H9 (cell line): ENCODE measurements around the gene WDR55. TPM values are rescaled to one million over a fixed set of nuclear protein-coding genes. Genes with fewer than 3 reads are reported as not detected.

ENCODE experiments used
- DNase-seq: peaks from one replicate; pipeline ENCODE4 v3.0.0-alpha.2; 2017
- H2AFZ ChIP-seq: one replicate; pipeline ENCODE4 v1.6.1; 2013; ENCODE audit warnings: mild to moderate bottlenecking, low read length, control low read depth, moderate library complexity
- H2AK5ac ChIP-seq: 2 replicates; pipeline ENCODE4 v1.6.1; 2013; ENCODE audit warnings: low read length, control low read depth, mixed read lengths; ENCODE audit not compliant: insufficient read length
- H2BK120ac ChIP-seq: one replicate; pipeline ENCODE4 v1.6.1; 2013; ENCODE audit warnings: low read depth, mild to moderate bottlenecking, low read length, control low read depth, inconsistent platforms; ENCODE audit not compliant: poor library complexity, severe bottlenecking
- H2BK12ac ChIP-seq: 2 replicates; pipeline ENCODE4 v1.6.1; 2013; ENCODE audit warnings: low read length, control low read depth, mixed read lengths, low read depth; ENCODE audit not compliant: insufficient read length
- H2BK15ac ChIP-seq: 2 replicates; pipeline ENCODE4 v1.6.1; 2013; ENCODE audit warnings: low read depth, low read length, control low read depth
- H2BK20ac ChIP-seq: one replicate; pipeline ENCODE4 v1.6.1; 2013; ENCODE audit warnings: low read depth, mild to moderate bottlenecking, low read length, control low read depth, inconsistent platforms; ENCODE audit not compliant: poor library complexity, severe bottlenecking
- H2BK5ac ChIP-seq: 2 replicates; pipeline ENCODE4 v1.6.1; 2013; ENCODE audit warnings: low read length, control low read depth, mixed read lengths; ENCODE audit not compliant: insufficient read length
- H3K14ac ChIP-seq: 2 replicates; pipeline ENCODE4 v1.6.1; 2013; ENCODE audit warnings: low read length, control low read depth; ENCODE audit not compliant: insufficient read depth
- H3K18ac ChIP-seq: 2 replicates; pipeline ENCODE4 v1.6.1; 2013; ENCODE audit warnings: low read depth, mild to moderate bottlenecking, mixed read lengths, low read length, control low read depth; ENCODE audit not compliant: insufficient read length
- H3K23ac ChIP-seq: 2 replicates; pipeline ENCODE4 v1.6.1; 2013; ENCODE audit warnings: low read length, control low read depth, mixed read lengths, low read depth; ENCODE audit not compliant: insufficient read length
- H3K23me2 ChIP-seq: 2 replicates; pipeline ENCODE4 v1.6.1; 2013; ENCODE audit warnings: low read depth, mild to moderate bottlenecking, mixed read lengths, low read length, control low read depth; ENCODE audit not compliant: insufficient read length, poor library complexity, severe bottlenecking
- H3K27ac ChIP-seq: 2 replicates; pipeline ENCODE4 v1.5.1; 2013; ENCODE audit warnings: low read length, control low read depth, mixed read lengths, low read depth; ENCODE audit not compliant: insufficient read length
- H3K27me3 ChIP-seq: 2 replicates; pipeline ENCODE4 v1.6.1; 2013; ENCODE audit warnings: low read length, control low read depth, inconsistent platforms; ENCODE audit not compliant: insufficient read depth
- H3K4ac ChIP-seq: 2 replicates; pipeline ENCODE4 v1.6.1; 2013; ENCODE audit warnings: low read depth, mild to moderate bottlenecking, control low read depth, inconsistent platforms, low read length, moderate library complexity
- H3K4me1 ChIP-seq: 2 replicates; pipeline ENCODE4 v1.6.1; 2013; ENCODE audit warnings: low read length, control low read depth, inconsistent platforms; ENCODE audit not compliant: insufficient read depth
- H3K4me2 ChIP-seq: 2 replicates; pipeline ENCODE4 v1.6.1; 2013; ENCODE audit warnings: low read length, control low read depth, mixed read lengths; ENCODE audit not compliant: insufficient read length, insufficient read depth
- H3K56ac ChIP-seq: 2 replicates; pipeline ENCODE4 v1.6.1; 2013; ENCODE audit warnings: low read depth, mild to moderate bottlenecking, mixed read lengths, low read length, control low read depth; ENCODE audit not compliant: insufficient read length
- H3K79me1 ChIP-seq: 2 replicates; pipeline ENCODE4 v1.6.1; 2013; ENCODE audit warnings: low read depth, mild to moderate bottlenecking, moderate library complexity, low read length, control low read depth, inconsistent platforms; ENCODE audit not compliant: insufficient read depth, poor library complexity, severe bottlenecking
- H3K79me2 ChIP-seq: 2 replicates; pipeline ENCODE4 v1.6.1; 2013; ENCODE audit warnings: low read length, control low read depth, inconsistent platforms; ENCODE audit not compliant: insufficient read depth
- H3K9ac ChIP-seq: 2 replicates; pipeline ENCODE4 v1.6.1; 2013; ENCODE audit warnings: low read length, control low read depth, mixed read lengths; ENCODE audit not compliant: insufficient read length; ENCODE audit errors: extremely low read depth
- H3K9me3 ChIP-seq: one replicate; pipeline ENCODE4 v1.6.1; 2013; ENCODE audit warnings: low read depth, low read length, inconsistent platforms; ENCODE audit not compliant: control insufficient read depth
- H3T11ph ChIP-seq: one replicate; pipeline ENCODE4 v1.6.1; 2013; ENCODE audit warnings: mild to moderate bottlenecking, low read length, control low read depth, inconsistent platforms
- H4K20me1 ChIP-seq: one replicate; pipeline ENCODE4 v1.6.1; 2013; ENCODE audit not compliant: control insufficient read depth, insufficient read length, insufficient read depth
- H4K5ac ChIP-seq: 2 replicates; pipeline ENCODE4 v1.6.1; 2013; ENCODE audit warnings: low read depth, mild to moderate bottlenecking, mixed read lengths, low read length, control low read depth; ENCODE audit not compliant: insufficient read length
- H4K8ac ChIP-seq: replicated peaks from 2 replicates; pipeline ENCODE4 v1.6.1; 2013; ENCODE audit warnings: low read length, control low read depth, mixed read lengths, low read depth; ENCODE audit not compliant: insufficient read length
- H4K91ac ChIP-seq: 2 replicates; pipeline ENCODE4 v1.6.1; 2013; ENCODE audit warnings: low read depth, mild to moderate bottlenecking, moderate library complexity, mixed read lengths, low read length, control low read depth; ENCODE audit not compliant: insufficient read length
- H3K27ac Mint-ChIP-seq, 3 experiments: 2 replicates in 2 of 3; 3 replicates in 1 of 3; pipeline ENCODE4 v1.8.0; 2020 to 2021; ENCODE audit warnings: mixed read lengths in 3 of 3, mild to moderate bottlenecking in 1 of 3, moderate library complexity in 1 of 3
- H3K27me3 Mint-ChIP-seq: 2 replicates; pipeline ENCODE4 v1.8.0; 2021; ENCODE audit warnings: low read depth, mild to moderate bottlenecking, moderate library complexity, mixed read lengths
- H3K36me3 Mint-ChIP-seq, 3 experiments: 2 replicates in 2 of 3; 3 replicates in 1 of 3; pipeline ENCODE4 v1.8.0; 2020 to 2021; ENCODE audit warnings: low read depth in 3 of 3, mixed read lengths in 3 of 3; ENCODE audit not compliant: insufficient read depth in 1 of 3
- H3K4me1 Mint-ChIP-seq, 2 experiments: 2 replicates each; pipeline ENCODE4 v1.8.0; 2020; ENCODE audit warnings: mixed read lengths in 2 of 2
- H3K4me3 Mint-ChIP-seq, 2 experiments: 2 replicates in 1 of 2; 3 replicates in 1 of 2; pipeline ENCODE4 v1.8.0; 2020 to 2021; ENCODE audit warnings: mild to moderate bottlenecking in 2 of 2, mixed read lengths in 2 of 2, moderate library complexity in 1 of 2
- H3K9me3 Mint-ChIP-seq, 2 experiments: 2 replicates in 1 of 2; 3 replicates in 1 of 2; pipeline ENCODE4 v1.8.0; 2020; ENCODE audit warnings: mild to moderate bottlenecking in 2 of 2, mixed read lengths in 2 of 2, moderate library complexity in 1 of 2
- CTCF ChIP-seq: fragments of 200-600 bp; sonication (generic); conservative IDR thresholded peaks from 3 replicates; pipeline ENCODE4 v1.8.0; 2021; ENCODE audit warnings: antibody characterized with exemption, mild to moderate bottlenecking
- WGBS: extraction: QIAGEN DNeasy Blood & Tissue Kit; methylation state at CpG from one replicate; pipeline ENCODE4 v1.1.7; 2013; ENCODE audit warnings: missing lambda C conversion rate, low lambda C conversion rate, mixed read lengths; ENCODE audit not compliant: insufficient read length; ENCODE audit errors: extremely low coverage; 5-methylcytosine and 5-hydroxymethylcytosine counted together
- total RNA-seq: library from RNA; stranded (reverse); gene quantifications from 2 replicates; pipeline ENCODE4 v1.2.1, GENCODE V29; 2021

The WDR55 gene
- total RNA-seq, 1 experiment from 2014 or later: 24.7 TPM

GRCh38 chr5:140635291-140636257 is 29.1 kb upstream of the WDR55 start:
- WGBS: no CpG with 5 or more reads among the region's 8 CpGs
- peaks cover 0 to 6% (median 5%) of the 10 kb centered on the region in 3 experiments; a peak in 2 of 7 replicates for H3K36me3 Mint-ChIP-seq
- Histone ChIP-seq H3K9ac (no peak overlapping the region), H3K23me2 (peaks cover 6% of the 10 kb centered on the region), H4K5ac (no peak overlapping the region), H3K23ac (no peak overlapping the region), H3K4me1 (no peaks in the 10 kb centered on the region), H2BK20ac (no peak overlapping the region), H3K79me1 (no peaks in the 10 kb centered on the region), H2BK5ac (no peak overlapping the region), H3K9me3 (peaks cover 4% of the 10 kb centered on the region), H2AFZ (no peak overlapping the region), H2BK120ac (no peak overlapping the region), H3K4ac (no peak overlapping the region), H2BK12ac (no peak overlapping the region), H3T11ph (no peak overlapping the region), H3K79me2 (no peaks in the 10 kb centered on the region), H3K56ac (no peak overlapping the region), H4K91ac (no peak overlapping the region), H3K14ac (no peak overlapping the region), H3K4me2 (no peak overlapping the region), H2BK15ac (no peak overlapping the region), H4K8ac (no peak overlapping the region), H4K20me1 (no peaks in the 10 kb centered on the region), H2AK5ac (no peak overlapping the region), H3K18ac (no peak overlapping the region), H3K27me3 (no peaks in the 10 kb centered on the region), H3K27ac (no peak overlapping the region)
- no peak overlapping the region for H3K4me3 Mint-ChIP-seq
- peaks cover 5% of the 10 kb centered on the region for H3K27me3 Mint-ChIP-seq
- no peak overlapping the region for H3K27ac Mint-ChIP-seq
- H3K4me1 Mint-ChIP-seq: peaks cover 19 to 21% of the 10 kb centered on the region in 2 experiments
- TF ChIP-seq CTCF: no peak
- DNase-seq: no peak
- peaks cover 11 to 17% of the 10 kb centered on the region in 2 experiments for H3K9me3 Mint-ChIP-seq
